ENCODE results near the gene KDM4B. TPM values are rescaled to one million over a fixed set of nuclear protein-coding genes. Genes with fewer than 3 reads are reported as not detected.

Gene KDM4B
- total RNA-seq, 2 experiments from 2014 or later = 44.9 to 47.0 TPM

GRCh38 chr19:4977299-4978174 is 8.6 kb downstream of the KDM4B start:
- ATAC-seq = no peak
- CTCF ChIA-PET = no interaction called here
- Mint-ChIP-seq H3K4me3 (no peak overlapping the region), H3K9me3 (ENCODE audit: insufficient read depth) (no peaks in the 10 kb centered on the region), H3K36me3 (ENCODE audit: low read depth) (peaks cover 5% of the 10 kb centered on the region), H3K27ac (no peak overlapping the region), H3K4me1 (ENCODE audit: low read depth) (peaks cover 14% of the 10 kb centered on the region), H3K27me3 (ENCODE audit: low read depth) (no peaks in the 10 kb centered on the region)
- POLR2A ChIA-PET = no interaction called here
- DNase-seq = no peak

- Mint-ChIP-seq H3K27ac (no peak overlapping the region), H3K4me3 (no peak overlapping the region), H3K4me1 (ENCODE audit: low read depth) (peaks cover 13% of the 10 kb centered on the region), H3K9me3 (ENCODE audit: insufficient read depth) (no peaks in the 10 kb centered on the region), H3K27me3 (ENCODE audit: low read depth) (no peaks in the 10 kb centered on the region), H3K36me3 (ENCODE audit: low read depth) (peaks cover 5% of the 10 kb centered on the region)
- DNase-seq (no peak), ATAC-seq (no peak)
- ChIA-PET CTCF (no interaction called here), POLR2A (no interaction called here)
Observed at GRCh38 chr19:4979211-4979807, 10.4 kb downstream of the KDM4B start.

GRCh38 chr19:4980067-4980466 is 11.2 kb downstream of the KDM4B start:
- ATAC-seq (no peak), DNase-seq (no peak)
- ChIA-PET CTCF (no interaction called here), POLR2A (interaction anchor here (0.6 kb wide), 1 partner anchor 112 kb away, joined by 3 read pairs; the partner anchor contains the start of gene PLIN3)
- H3K9me3 Mint-ChIP-seq (ENCODE audit: insufficient read depth) = no peaks in the 10 kb centered on the region
- H3K4me1 Mint-ChIP-seq (ENCODE audit: low read depth) = peaks cover 13% of the 10 kb centered on the region
- no peak overlapping the region for H3K4me3 Mint-ChIP-seq
- H3K27ac Mint-ChIP-seq = no peak overlapping the region
- no peaks in the 10 kb centered on the region for H3K27me3 Mint-ChIP-seq (ENCODE audit: low read depth)
- peaks cover 5% of the 10 kb centered on the region for H3K36me3 Mint-ChIP-seq (ENCODE audit: low read depth)

GRCh38 chr19:4980838-4981680 is 12.1 kb downstream of the KDM4B start:
- CTCF ChIA-PET = no interaction called here
- H3K4me3 Mint-ChIP-seq = no peak overlapping the region
- POLR2A ChIA-PET = no interaction called here
- H3K27me3 Mint-ChIP-seq (ENCODE audit: low read depth) = no peaks in the 10 kb centered on the region
- DNase-seq (no peak), ATAC-seq (no peak)
- H3K27ac Mint-ChIP-seq = no peak overlapping the region
- peaks cover 5% of the 10 kb centered on the region for H3K36me3 Mint-ChIP-seq (ENCODE audit: low read depth)
- no peaks in the 10 kb centered on the region for H3K9me3 Mint-ChIP-seq (ENCODE audit: insufficient read depth)
- peaks cover 13% of the 10 kb centered on the region for H3K4me1 Mint-ChIP-seq (ENCODE audit: low read depth)

- Mint-ChIP-seq H3K36me3 (ENCODE audit: low read depth) (peaks cover 5% of the 10 kb centered on the region), H3K27me3 (ENCODE audit: low read depth) (no peaks in the 10 kb centered on the region), H3K27ac (no peak overlapping the region), H3K4me1 (ENCODE audit: low read depth) (peaks cover 16% of the 10 kb centered on the region), H3K4me3 (no peak overlapping the region), H3K9me3 (ENCODE audit: insufficient read depth) (no peaks in the 10 kb centered on the region)
- ATAC-seq (no peak), DNase-seq (no peak)
- ChIA-PET CTCF (no interaction called here), POLR2A (no interaction called here)
Observed at GRCh38 chr19:4981681-4981958, 12.7 kb downstream of the KDM4B start.

- ATAC-seq (no peak), DNase-seq (no peak)
- peaks cover 23% of the 10 kb centered on the region for H3K4me1 Mint-ChIP-seq (ENCODE audit: low read depth)
- no peaks in the 10 kb centered on the region for H3K9me3 Mint-ChIP-seq (ENCODE audit: insufficient read depth)
- no peak overlapping the region for H3K27ac Mint-ChIP-seq
- ChIA-PET CTCF (no interaction called here), POLR2A (no interaction called here)
- H3K36me3 Mint-ChIP-seq (ENCODE audit: low read depth) = no peaks in the 10 kb centered on the region
- H3K27me3 Mint-ChIP-seq (ENCODE audit: low read depth) = no peaks in the 10 kb centered on the region
- H3K4me3 Mint-ChIP-seq = no peak overlapping the region
Observed at GRCh38 chr19:4983346-4984105, 14.6 kb downstream of the KDM4B start.

- Mint-ChIP-seq H3K9me3 (ENCODE audit: insufficient read depth) (no peaks in the 10 kb centered on the region), H3K4me3 (no peak overlapping the region), H3K27ac (no peak overlapping the region), H3K27me3 (ENCODE audit: low read depth) (no peaks in the 10 kb centered on the region), H3K4me1 (ENCODE audit: low read depth) (peaks cover 26% of the 10 kb centered on the region), H3K36me3 (ENCODE audit: low read depth) (no peaks in the 10 kb centered on the region)
- ATAC-seq (no peak), DNase-seq (no peak)
- ChIA-PET CTCF (no interaction called here), POLR2A (no interaction called here)
Observed at GRCh38 chr19:4984106-4984380, 15.1 kb downstream of the KDM4B start.

- Mint-ChIP-seq H3K27me3 (ENCODE audit: low read depth) (no peaks in the 10 kb centered on the region), H3K4me3 (no peak overlapping the region), H3K27ac (no peak overlapping the region), H3K9me3 (ENCODE audit: insufficient read depth) (no peaks in the 10 kb centered on the region), H3K4me1 (ENCODE audit: low read depth) (peaks cover 22% of the 10 kb centered on the region), H3K36me3 (ENCODE audit: low read depth) (no peaks in the 10 kb centered on the region)
- ChIA-PET CTCF (no interaction called here), POLR2A (no interaction called here)
- DNase-seq (no peak), ATAC-seq (no peak)
Observed at GRCh38 chr19:4984438-4984990, 15.6 kb downstream of the KDM4B start.

GRCh38 chr19:4985551-4985991 is 16.7 kb downstream of the KDM4B start:
- no peaks in the 10 kb centered on the region for H3K27me3 Mint-ChIP-seq (ENCODE audit: low read depth)
- H3K9me3 Mint-ChIP-seq (ENCODE audit: insufficient read depth) = no peaks in the 10 kb centered on the region
- ChIA-PET CTCF (no interaction called here), POLR2A (no interaction called here)
- DNase-seq (no peak), ATAC-seq (no peak)
- no peak overlapping the region for H3K27ac Mint-ChIP-seq
- H3K36me3 Mint-ChIP-seq (ENCODE audit: low read depth) = no peaks in the 10 kb centered on the region
- H3K4me3 Mint-ChIP-seq = no peak overlapping the region
- peaks cover 22% of the 10 kb centered on the region for H3K4me1 Mint-ChIP-seq (ENCODE audit: low read depth)

GRCh38 chr19:4986056-4986455 is 17.1 kb downstream of the KDM4B start:
- ATAC-seq = no peak
- Mint-ChIP-seq H3K27ac (no peak overlapping the region), H3K4me1 (ENCODE audit: low read depth) (peaks cover 20% of the 10 kb centered on the region)

GRCh38 chr19:4986471-4986891 is 17.6 kb downstream of the KDM4B start:
- POLR2A ChIA-PET = no interaction called here
- peaks cover 17% of the 10 kb centered on the region for H3K4me1 Mint-ChIP-seq (ENCODE audit: low read depth)

More at GRCh38 chr19:4986056-4986455, 17.1 kb downstream of the KDM4B start:
- POLR2A ChIA-PET = no interaction called here
- Mint-ChIP-seq H3K9me3 (ENCODE audit: insufficient read depth) (no peaks in the 10 kb centered on the region), H3K36me3 (ENCODE audit: low read depth) (no peaks in the 10 kb centered on the region), H3K27me3 (ENCODE audit: low read depth) (no peaks in the 10 kb centered on the region), H3K4me3 (no peak overlapping the region)
- no peak for DNase-seq
- CTCF ChIA-PET = no interaction called here

More at GRCh38 chr19:4986471-4986891, 17.6 kb downstream of the KDM4B start:
- ATAC-seq (no peak), DNase-seq (no peak)
- Mint-ChIP-seq H3K4me3 (no peak overlapping the region), H3K9me3 (ENCODE audit: insufficient read depth) (no peaks in the 10 kb centered on the region), H3K27me3 (ENCODE audit: low read depth) (no peaks in the 10 kb centered on the region), H3K27ac (no peak overlapping the region), H3K36me3 (ENCODE audit: low read depth) (no peaks in the 10 kb centered on the region)
- CTCF ChIA-PET = no interaction called here
